ENCODE results near the gene TELO2. TPM values are rescaled to one million over a fixed set of nuclear protein-coding genes. Genes with fewer than 3 reads are reported as not detected.
"Not testable (repeated sequence)": the region's sequence is repeated elsewhere in the genome, so short reads cannot be mapped to it uniquely, and the experiment has no call there.

TELO2 gene
- total RNA-seq, 1 experiment from 2014 or later = 48.7 TPM

DNA sequence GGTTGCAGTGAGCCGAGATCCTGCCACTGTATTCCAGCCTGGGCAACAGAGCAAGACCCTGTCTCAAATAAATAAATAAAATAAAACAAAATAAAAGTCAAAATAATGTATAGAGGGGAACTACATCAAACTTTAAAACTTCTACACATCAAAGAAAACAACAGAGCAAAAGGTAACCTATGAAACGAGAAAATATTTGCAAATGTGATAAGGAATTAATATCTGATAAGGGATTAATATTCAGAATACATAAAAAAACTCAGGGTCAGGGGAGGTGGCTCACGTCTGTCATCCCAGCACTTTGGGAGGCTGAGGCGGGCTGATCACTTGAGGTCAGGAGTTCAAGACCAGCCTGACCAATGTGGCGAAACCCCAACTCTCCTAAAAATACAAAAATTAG is 24.0 kb upstream of the TELO2 start:
- not testable (repeated sequence) for H3K4me3 ChIP-seq, H3K36me3 ChIP-seq, DNase-seq, H3K9me3 ChIP-seq, H3K27me3 ChIP-seq

DNA sequence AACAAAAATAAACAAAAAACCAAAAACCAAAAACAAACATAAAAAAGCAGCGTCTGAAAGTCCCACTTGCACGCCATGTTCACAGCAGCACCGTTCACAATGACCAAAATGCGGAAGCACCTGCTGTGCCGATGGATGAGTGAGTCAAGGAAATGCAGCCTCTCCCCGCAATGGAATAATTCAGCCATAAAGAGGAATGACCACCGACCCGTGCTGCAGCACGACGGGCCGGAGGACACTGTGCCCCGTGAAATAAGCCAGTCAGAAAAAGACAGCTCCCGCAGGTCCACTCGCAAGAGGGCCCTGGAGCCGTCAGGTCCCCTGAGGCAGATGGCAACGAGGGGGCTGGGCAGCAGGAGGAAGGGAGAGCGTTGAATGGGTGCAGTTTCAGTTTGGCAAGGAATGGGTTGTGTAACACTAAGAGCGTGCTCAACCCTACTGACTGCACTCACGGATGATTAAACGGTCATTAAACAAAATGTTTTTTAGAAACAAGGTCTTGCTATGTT is 23.4 kb upstream of the TELO2 start:
- DNase-seq = no peak
- Histone ChIP-seq H3K9me3 (no peaks in the 10 kb centered on the region), H3K4me3 (no peak overlapping the region), H3K27me3 (no peaks in the 10 kb centered on the region), H3K36me3 (no peaks in the 10 kb centered on the region)

DNA sequence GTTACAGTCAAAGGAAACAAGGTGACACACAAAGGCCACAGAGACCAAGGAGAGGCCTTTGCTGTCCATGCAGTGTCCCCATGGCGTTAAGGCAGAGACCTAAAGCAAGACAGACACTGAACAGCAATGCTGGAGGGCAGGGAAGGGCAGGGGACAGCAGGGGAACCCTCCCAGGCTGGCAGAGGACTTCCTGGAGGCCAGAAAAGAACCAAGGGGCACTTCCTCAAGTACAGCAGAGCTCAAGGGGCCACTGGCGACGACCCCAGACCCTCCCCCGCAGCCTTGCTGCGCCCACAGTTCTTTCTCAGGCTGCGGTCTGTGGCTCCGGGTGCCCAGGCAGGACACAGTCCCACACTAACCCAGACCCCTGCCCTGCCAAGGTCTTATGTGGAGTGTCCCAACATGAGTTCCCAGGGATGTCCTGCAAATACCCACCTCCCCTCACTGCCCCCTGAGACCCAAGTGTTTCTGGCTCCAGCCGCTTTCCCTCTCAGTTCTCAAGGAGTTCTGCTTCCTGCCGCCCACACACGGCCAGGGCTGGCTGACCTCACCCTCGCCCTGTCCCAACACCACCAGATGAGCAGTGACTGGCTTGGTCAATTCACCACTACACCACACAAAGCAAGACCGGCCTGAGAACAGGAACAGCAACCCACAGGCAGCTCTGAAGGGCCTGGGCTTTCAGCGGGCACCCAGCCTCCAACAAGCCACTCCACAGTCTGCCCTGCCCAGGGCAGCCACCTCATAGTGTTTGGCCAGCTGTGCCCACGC is 22.5 kb upstream of the TELO2 start:
- H3K9me3 ChIP-seq = no peaks in the 10 kb centered on the region

DNA sequence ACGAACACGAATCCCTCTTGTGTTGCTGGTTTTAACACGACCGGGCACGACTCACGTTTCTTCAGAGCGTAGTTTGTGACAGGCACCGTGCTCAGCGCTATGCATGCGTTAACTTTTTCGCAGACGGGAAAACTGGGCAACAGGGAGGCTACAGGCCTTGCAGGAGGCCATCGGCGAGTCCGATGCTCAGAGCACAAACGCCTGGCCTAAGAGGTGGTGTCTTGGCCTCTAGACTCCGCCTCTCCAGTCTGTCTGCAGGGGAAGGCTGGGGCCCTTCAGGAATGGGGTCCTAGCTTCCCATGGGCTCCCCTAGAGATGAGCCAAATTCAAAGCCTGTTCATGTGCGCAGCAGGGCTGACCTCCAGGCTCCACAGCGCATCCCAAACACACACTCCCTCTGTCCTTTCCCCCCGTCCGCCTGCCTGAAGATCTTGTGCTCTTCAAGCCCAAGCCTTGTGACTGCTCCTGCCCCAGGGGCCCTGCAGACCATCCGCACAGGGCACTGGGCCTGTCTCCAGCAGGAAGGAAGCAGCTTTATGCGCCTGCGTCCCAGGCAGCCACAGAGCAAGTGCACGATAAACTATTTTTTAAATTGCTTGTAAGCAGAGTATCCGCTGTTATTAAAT is 21.5 kb upstream of the TELO2 start:
- no peak for DNase-seq
- H3K27me3 ChIP-seq = no peaks in the 10 kb centered on the region

More for the DNA sequence above, 22.5 kb upstream of the TELO2 start:
- H3K4me3 ChIP-seq = no peak overlapping the region
- no peaks in the 10 kb centered on the region for H3K27me3 ChIP-seq
- DNase-seq = peak; percentile 70
- peaks cover 4% of the 10 kb centered on the region; the same call in 1 of the 2 replicates for H3K36me3 ChIP-seq

DNA sequence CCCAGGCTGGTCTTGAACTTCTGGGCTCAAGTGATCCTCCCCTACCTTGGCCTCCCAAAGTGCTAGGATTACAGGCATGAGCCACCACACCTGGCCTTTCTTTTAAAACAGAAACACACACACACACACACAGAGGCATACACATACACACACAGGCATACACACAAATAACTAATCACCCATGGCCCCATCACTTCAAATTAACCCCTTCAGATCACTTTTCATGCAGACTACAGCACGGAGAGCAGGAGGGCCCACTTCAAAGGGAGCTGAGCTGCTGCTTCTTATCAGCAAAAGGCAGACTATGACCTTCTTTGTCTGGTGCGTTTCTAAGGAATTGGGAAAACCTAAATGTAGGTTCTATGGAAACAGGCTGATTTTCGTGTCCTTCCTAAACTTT is 20.2 kb upstream of the TELO2 start:
- no peaks in the 10 kb centered on the region for H3K9me3 ChIP-seq
- no peaks in the 10 kb centered on the region for H3K27me3 ChIP-seq
- DNase-seq = no peak
- H3K36me3 ChIP-seq = peaks cover 7% of the 10 kb centered on the region; the same call in 1 of the 2 replicates
- no peak overlapping the region for H3K4me3 ChIP-seq

More for the DNA sequence above, 21.5 kb upstream of the TELO2 start:
- Histone ChIP-seq H3K36me3 (peaks cover 7% of the 10 kb centered on the region; the same call in 1 of the 2 replicates), H3K9me3 (no peaks in the 10 kb centered on the region), H3K4me3 (no peak overlapping the region)

DNA sequence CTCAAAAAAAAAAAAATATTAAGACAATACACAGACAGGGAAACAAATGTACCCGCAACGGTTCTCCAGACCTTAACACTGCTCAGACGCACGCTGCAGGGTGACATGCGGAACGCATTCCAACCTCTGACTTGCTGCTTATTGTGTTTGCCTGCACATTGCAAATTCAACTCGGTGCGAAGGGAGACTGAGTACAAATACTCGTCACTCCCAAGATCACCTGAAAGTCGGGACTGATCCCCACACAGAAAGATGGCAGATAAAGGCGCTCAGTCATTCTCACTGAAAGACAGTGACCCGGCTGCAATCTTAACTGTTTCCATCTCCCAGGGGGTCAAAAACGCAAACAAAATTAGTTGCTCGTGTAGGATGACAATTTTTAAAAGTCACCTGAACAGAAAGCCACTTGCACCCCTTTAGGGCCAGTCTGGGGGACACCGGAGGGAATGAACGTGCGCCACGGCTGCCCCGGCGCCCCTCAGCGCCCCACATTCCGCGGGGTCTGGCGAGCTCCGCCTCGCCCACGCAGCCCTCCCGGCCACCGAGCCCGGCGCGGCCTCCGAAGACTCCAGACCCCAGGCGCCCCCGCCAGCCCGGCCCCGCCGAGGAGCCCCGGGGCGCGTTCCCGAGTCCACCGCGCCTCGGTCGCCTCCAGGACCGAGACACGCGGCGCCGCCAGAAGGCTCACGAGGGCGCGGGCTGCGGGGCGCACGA is 18.9 kb upstream of the TELO2 start:
- Histone ChIP-seq H3K36me3 (peaks cover 7% of the 10 kb centered on the region; the same call in 1 of the 2 replicates), H3K4me3 (peak overlapping the region; percentile 96), H3K9me3 (no peaks in the 10 kb centered on the region), H3K27me3 (no peaks in the 10 kb centered on the region)
- no peak for DNase-seq

DNA sequence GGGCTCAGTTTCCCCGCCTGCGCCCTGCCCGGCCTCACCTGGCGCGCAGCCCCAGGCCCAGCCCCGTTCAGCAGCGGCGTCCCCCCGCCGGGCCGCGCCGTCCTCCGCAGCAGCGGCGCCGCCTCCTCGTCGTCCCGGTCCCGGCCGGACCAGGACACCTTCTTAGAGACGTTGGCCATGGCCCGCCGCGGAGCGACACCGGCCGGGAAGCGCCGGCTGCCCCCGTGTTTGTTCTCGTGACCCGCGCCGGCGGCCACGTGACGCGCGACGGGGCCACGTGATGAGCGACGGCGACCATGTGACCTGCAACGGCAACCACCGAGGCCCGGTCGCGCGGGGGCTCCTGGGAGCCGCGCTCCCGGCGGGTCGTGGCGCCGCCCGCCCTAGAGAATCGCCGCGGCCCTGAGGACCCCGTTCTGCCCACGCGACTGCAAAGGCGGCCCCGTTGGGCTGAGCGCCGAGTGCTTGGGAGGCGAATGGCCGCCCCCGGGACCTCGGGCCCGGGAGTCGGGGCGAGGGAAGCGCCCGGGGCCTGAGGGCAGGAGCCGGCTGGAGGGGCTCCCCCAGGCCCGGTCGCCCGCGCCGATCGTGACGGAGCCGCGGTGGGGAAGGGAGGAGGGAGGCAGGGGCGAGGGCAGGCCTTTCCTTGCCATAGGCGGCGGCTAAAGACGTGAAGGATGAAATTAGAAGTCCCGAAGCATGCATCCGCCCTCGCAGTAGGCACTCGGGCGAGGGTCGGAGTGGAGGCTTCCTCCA is 18.2 kb upstream of the TELO2 start, which contains the start of gene CLCN7:
TSS of gene CLCN7 (minus strand) at position 233 of the 756 bp plus-strand sequence. CDS start at position 179, 54 bp downstream.
- peak; percentile 94 for DNase-seq
- H3K4me3 ChIP-seq = peak within 1 kb of the TSS; percentile 96
- no peaks in the 10 kb centered on the region for H3K27me3 ChIP-seq
- no peaks in the 10 kb centered on the region for H3K9me3 ChIP-seq
- peaks cover 7% of the 10 kb centered on the region; the same call in 1 of the 2 replicates for H3K36me3 ChIP-seq

DNA sequence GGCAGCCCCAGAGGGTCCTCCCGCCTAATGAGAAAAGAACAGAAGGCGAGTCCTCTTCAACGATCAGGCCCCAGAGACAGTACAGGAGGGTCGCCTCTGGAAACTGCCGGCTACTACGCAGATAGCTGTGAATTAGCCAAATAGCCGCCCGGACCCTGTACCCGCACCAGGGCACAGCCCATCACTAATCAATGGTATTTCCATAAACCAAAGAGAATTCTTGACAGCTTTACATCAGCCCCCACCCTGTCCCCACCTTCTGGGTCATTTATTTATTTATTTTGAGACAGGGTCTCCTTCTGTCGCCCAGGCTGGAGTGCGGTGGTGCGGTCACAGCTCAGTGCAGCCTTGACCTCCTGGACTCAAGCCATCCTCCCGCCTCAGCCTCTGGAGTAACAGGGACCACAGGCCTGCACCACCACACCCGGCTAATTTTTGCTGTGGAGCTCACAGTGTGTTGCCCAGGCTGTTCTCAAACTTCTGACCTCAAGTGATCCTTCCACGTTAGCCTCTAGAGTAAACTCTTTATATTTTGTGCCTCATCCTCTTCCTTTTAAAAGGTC is 17.5 kb upstream of the TELO2 start:
- DNase-seq = peak; percentile 30
- Histone ChIP-seq H3K9me3 (no peaks in the 10 kb centered on the region), H3K27me3 (no peaks in the 10 kb centered on the region), H3K36me3 (peaks cover 7% of the 10 kb centered on the region; the same call in 1 of the 2 replicates), H3K4me3 (peak overlapping the region; percentile 96)

DNA sequence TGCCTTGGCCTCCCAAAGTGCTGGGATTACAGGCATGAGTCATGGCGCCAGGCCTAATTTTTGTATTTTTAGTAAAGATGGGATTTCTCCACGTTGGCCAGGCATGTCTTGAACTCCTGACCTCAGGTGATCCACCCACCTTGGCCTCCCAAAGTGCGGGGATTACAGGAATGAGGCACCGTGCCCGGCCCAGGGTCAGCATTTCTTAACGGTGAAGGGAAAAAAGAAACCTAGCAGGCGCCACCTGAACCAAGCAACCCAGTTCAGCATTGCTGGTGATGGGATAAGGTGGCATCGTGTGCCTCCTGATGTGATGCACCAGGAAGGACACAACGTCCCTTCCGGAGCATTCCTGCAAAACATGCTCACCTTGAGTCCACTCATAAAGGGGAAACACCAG is 16.1 kb upstream of the TELO2 start:
- Histone ChIP-seq H3K9me3 (no peaks in the 10 kb centered on the region), H3K36me3 (peaks cover 7% of the 10 kb centered on the region; the same call in 1 of the 2 replicates)
- DNase-seq = no peak

DNA sequence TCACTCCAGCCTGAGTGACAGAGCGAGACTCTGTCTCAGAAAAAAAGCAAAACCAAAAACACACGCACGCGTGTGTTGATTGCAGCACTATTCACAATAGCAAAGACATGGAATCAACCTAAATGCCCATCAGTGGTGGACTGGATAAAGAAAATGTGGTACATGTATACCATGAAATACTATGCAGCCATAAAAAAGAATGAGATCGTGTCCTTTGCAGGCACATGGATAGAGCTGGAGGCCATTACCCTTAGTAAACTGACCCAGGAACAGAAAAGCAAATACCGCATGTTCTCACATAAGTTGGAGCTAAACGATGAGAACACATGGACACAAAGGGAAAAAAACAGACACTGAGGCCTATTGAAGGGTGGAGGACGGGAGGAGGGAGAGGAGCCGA is 14.2 kb upstream of the TELO2 start:
- not testable (repeated sequence) for DNase-seq, H3K36me3 ChIP-seq, H3K9me3 ChIP-seq, H3K4me3 ChIP-seq, H3K27me3 ChIP-seq

More for the DNA sequence above, 16.1 kb upstream of the TELO2 start:
- Histone ChIP-seq H3K27me3 (0 out of 2 replicates have a peak, but pooled peaks cover 3% of the 10 kb centered on the region), H3K4me3 (no peak overlapping the region)

DNA sequence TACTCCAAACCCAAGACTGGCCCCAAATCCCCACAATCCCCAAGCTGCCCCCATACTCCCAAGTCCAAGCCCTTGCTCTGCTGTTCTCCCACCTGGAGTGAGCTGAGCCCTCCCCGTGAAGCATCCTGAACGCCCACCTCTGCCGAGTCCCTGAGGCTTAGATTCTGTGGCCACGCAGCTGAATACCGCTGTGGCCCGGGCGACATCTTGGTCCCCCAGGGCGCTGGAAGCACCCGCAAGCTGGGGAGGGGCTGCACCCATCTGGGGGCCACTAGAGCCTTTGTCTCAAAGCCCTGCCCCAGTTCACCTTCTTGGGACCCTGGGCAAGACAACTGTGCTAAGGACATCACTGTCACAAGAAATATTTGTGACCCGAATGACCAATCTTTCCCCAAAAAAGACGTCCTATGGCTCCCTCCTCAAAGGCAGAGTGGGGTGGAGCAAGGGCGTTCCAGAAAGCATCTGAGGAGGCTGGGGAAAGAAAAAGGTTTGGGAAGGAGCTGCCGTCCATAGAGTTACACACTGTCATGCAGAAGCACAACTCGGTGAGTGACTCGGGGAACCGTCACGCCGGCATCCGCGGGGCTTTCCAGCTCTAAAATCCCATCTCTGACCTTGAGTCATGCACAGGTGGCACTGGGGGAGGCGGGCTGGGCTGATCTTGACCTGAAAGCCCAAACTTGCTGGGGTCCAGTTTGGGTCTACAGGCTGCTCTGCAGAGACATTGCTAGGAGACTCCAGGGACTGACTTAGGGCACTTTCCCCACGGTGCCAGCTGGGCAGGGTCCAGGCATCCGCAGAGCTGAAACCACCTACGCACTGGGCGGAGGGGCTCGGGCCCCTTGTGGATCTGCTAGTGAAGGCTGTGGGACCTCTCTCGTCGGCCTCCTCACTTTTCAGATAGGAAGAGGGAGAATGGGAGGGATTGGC is 11.0 kb upstream of the TELO2 start:
- DNase-seq = no peak
- Histone ChIP-seq H3K27me3 (0 out of 2 replicates have a peak, but pooled peaks cover 6% of the 10 kb centered on the region), H3K4me3 (no peak overlapping the region), H3K9me3 (no peaks in the 10 kb centered on the region), H3K36me3 (no peaks in the 10 kb centered on the region)

DNA sequence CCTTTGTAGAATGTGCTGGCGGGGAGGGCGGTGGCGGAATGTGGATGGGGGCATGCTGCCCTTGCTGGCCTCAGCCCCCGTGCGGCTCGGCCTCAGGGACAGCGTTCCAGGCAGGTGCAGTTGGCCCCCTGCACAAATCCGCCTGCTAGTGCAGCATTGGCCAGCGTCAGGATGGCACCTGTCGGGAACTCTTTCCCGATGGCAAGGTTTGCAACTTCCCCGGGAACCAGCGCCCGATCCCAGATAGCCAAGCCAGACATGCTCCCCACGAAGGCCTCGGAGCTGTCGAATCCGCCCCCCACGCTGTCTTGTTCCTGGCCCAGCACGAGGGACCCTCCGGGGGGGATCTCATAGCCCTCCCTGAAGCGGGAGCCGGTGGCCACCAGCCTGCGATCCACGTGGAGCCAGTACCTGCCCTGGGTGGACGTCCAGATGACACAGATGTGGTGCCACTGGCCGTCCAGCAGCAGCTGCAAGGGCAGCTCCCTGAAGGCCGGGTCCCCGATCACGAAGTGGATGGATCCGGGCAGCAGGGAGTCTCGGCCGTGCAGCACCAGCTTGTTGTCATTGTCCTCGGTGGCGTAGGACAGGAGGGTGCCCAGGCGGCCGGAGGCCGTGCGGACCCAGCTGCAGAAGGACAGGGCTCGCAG is 7.2 kb upstream of the TELO2 start:
- 0 out of 2 replicates have a peak, but pooled peaks cover 6% of the 10 kb centered on the region for H3K27me3 ChIP-seq
- no peaks in the 10 kb centered on the region for H3K36me3 ChIP-seq
- no peaks in the 10 kb centered on the region for H3K9me3 ChIP-seq
- no peak overlapping the region for H3K4me3 ChIP-seq
- DNase-seq = no peak

DNA sequence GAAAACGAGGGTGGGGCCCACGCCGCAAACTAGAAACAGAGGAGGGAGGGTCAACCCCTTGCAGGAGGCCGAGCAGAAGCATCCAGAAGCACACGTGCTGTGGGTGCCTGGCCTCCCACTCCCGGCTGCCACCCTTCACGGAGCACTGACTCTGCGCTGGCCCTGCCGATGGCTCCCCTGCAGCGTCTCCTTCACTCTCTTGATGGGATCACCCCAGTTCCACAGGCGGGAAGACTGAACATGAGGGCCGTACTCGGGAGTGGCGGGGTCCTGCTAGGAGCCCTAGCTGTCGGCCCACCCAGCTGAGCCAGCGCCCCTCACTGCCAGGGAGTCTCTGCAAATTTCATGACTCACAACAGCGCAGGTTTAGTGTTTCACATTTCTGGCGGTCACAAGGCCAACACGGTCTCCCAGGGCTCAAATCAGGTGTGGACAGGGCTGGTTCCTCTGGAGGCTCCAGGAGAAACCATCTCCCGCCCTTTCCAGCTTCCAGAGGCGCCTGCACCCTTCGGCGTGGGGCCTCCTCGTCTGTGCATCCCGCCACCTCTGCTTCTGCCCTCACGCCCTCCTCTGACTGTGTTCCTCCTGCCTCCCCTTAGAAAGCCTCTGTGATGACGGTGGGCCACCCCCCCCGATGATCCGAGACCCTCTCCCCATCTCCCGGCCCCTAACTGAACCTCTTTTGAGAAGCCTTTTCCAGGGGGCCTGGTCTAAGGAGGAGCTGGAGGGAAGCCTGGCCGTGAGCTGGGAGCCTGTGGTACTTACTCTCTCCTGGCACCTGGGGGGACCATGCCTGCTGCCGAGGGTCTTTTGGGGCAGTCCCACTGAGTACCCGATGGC is 6.4 kb upstream of the TELO2 start:
- Histone ChIP-seq H3K36me3 (no peaks in the 10 kb centered on the region), H3K27me3 (0 out of 2 replicates have a peak, but pooled peaks cover 4% of the 10 kb centered on the region), H3K9me3 (no peaks in the 10 kb centered on the region), H3K4me3 (no peak overlapping the region)
- no peak for DNase-seq
